GM18507 (cell line): Measurements from ENCODE around the gene AHNAK.
A peak's percentile ranks its signal among the peaks of the same experiment; 100 is the strongest.

Experiments used
- DNase-seq: peaks from one replicate; pipeline ENCODE4 v3.0.0; 2011; ENCODE audit warnings: low read depth; ENCODE audit not compliant: insufficient read length; ENCODE audit errors: extremely low spot score
- FAIRE-seq: peaks from 2 replicates; lab custom pipeline; 2011; peaks lifted over from hg19 to GRCh38; lab: Jason Lieb, UNC

AHNAK gene

DNA sequence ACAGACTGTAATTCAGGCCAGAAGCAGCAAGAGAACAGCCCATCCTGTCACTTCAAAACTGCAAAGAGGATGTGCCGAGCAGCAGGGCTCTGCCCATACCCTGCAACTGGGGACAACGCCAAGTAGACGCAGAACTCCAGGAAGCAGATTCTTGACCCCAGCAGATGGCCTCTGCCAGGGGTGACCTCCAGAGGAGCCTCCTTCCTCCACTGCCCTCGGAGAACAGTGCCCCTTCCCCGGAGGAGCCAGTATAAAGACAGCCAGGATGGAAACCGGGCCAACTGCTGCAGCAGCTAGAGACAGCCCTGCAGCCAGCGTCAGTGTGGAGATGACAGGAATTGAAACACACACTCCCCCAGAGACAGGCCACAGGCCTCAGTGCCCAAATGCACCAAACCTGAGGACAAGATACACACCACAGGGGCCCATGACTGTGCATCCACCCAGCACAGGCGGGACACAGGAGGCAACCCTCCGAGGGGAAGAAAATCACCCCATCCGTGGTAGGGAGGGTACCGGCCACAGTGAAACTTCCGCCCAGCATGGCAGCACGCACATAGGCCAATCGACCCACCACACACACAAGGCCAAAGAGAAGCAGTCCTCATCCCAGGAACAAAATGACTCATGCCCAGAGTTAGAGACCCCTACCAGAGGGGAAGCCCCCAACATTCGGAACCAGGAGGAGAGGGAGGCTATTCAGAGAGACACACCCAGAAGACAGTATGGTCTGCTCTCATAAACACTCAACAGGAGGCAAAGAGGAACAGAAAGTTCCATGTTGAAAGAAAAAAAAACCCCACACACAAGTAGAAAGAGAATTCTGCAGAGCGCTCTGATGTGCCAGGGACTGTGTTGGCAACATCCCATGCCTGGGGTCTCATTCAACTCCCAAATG, 5.6 kb downstream of the AHNAK start:
- FAIRE-seq, result peak; percentile 91
- no peak for DNase-seq

DNA sequence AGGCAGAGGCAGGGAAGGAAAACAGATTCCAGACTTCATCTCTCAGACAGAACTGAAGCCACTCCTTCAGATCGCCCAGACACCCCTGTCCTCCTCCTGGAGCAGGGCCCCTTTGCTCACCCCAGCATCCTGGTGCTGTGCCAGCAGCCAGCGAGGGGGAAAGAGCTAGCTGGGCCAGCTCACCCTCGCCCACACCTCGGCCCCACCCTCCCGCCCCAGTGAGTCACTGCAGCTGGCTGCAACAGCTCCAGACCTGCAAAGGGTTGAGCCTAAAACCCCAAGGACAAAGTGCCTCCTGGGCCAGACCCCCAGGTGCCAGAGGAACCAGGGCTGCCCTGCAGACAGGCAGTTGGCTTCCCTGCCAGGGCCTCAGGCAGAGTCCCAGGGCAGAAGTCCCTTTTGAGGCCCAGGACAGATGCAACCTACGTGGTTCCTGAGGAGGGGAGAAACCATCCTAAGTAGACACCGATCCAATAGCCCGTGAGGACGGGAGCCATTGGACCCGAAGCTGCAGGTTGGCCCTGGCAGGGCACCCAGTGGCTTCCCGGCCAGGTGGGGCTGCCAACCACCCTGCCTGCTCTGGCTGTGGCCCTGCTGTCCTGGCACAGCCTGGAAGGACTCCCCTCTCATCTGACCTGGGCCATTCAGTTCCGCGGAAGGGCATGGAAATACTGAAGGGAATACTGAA, 7.2 kb downstream of the AHNAK start:
- FAIRE-seq, result no peak
- DNase-seq, result no peak

- DNase-seq, result no peak
- FAIRE-seq, result no peak
These were observed 8.0 kb downstream of the AHNAK start for GRCh38 chr11:62538470-62539237.

GRCh38 chr11:62536301-62536957, 10.2 kb downstream of the AHNAK start:
- DNase-seq (no peak), FAIRE-seq (no peak)

GRCh38 chr11:62535802-62536201, 10.8 kb downstream of the AHNAK start:
- FAIRE-seq, result no peak
- DNase-seq, result no peak

- FAIRE-seq, result no peak
- no peak for DNase-seq
These were observed 11.6 kb downstream of the AHNAK start for GRCh38 chr11:62534779-62535545.

- FAIRE-seq, result no peak
- no peak for DNase-seq
These were observed 14.5 kb downstream of the AHNAK start for GRCh38 chr11:62532096-62532495.

- no peak for DNase-seq
- FAIRE-seq, result no peak
These were observed 29.8 kb downstream of the AHNAK start for GRCh38 chr11:62516736-62517371.

DNA sequence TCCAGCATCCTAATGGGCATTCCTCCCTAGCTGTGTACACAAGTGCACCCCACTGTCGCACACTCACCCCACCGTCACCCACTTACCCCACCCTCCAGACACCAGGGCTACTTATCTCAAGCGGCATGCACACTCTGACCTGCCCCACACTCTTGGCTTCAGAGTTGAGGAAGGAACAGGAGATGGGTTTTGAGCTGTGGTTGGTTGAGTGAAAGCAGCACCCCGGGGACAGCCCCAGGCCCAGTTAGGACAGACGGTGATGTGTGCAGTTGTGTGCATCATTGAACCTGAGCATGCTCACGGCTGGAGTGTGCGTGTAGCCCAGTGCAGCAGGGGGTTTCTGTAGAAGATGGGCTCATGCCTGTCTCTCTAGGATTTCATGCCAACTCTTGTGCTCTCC, 32.5 kb downstream of the AHNAK start:
- DNase-seq (no peak), FAIRE-seq (no peak)

DNA sequence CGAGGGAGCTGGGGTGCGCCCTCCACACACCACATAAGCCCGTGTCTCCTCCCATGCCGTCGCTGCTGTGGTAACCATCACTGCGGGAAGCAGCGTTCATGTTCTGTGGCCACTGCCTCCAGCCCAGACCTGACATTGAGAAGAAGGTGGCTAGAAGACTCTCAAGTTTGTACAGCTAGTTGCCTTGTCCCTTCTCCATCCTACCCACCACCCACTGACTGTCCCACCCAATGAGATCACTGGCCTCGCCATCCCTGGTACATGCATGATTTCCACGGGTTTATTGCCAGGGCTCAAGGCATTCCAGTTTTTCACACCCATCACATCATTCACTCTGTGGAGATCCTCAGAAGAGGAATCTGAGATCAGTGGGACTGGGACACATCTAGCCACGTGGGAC, 33.0 kb downstream of the AHNAK start:
- FAIRE-seq (no peak), DNase-seq (no peak)

DNA sequence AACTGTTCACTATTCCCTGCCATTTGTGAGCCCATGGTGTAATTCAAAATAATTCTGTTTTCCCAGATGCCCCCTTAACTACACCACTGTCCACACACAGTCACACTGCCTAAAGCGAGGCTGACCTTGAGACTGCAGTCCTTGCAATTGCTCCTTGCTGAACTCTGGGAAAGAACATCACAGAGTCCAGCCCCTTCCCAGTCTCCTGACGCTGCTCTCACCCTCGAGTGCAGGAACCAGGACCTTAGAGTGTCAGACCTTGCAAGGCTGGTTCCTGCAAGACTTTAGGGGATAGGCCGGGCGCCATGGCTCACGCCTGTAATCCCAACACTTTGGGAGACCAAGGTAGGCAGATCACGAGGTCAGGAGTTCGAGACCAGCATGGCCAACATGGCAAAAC, 33.6 kb downstream of the AHNAK start:
- FAIRE-seq, result no peak
- DNase-seq, result no peak

DNA sequence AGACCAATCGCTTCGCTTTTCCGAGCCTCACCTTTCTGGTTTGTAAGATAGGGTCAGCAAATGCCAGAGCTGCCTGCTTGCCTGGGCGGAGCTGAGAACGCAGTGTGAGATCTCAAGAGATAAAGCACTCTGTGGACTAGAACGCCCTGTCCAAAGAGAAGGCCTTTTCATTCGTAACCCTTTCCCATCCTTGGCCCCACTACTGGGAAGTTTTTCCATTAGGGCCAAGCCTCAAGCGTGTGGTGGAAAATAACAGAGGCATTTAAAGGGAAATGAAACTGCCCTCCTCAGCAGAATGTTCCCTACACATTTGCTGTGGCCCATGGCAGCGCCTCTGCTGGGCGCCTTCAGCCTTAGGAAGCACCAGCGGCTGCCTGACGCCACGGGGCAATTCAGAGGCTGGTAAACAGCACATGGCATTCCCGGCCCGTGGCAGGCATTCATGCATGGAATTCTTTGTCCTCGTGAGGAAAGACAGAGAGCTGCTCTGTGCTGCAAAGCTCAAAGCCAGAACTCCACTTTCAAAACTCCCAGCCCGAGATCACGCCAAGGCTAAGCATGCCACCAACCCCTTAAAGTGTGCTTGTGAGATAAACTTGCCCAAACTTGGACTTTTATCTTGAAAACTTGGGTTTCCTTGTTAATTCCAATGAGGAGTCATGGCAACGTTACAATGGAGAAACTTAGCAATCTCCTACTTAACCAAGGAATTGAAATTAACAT, 38.1 kb downstream of the AHNAK start:
- FAIRE-seq (no peak), DNase-seq (no peak)

- DNase-seq (no peak), FAIRE-seq (no peak)
These were observed 39.5 kb downstream of the AHNAK start for GRCh38 chr11:62507125-62507422.

- FAIRE-seq (no peak), DNase-seq (no peak)
These were observed 40.0 kb downstream of the AHNAK start for GRCh38 chr11:62506413-62507124.

- FAIRE-seq (no peak), DNase-seq (no peak)
These were observed 41.0 kb downstream of the AHNAK start for GRCh38 chr11:62505440-62506091.

GRCh38 chr11:62505059-62505439, 41.6 kb downstream of the AHNAK start:
- DNase-seq (no peak), FAIRE-seq (no peak)
